Small intestine (tissue), 7 donors: ENCODE measurements around the gene FOXP3. TPM values are rescaled to one million over a fixed set of nuclear protein-coding genes. Genes with fewer than 3 reads are reported as not detected.

ENCODE experiments used
- DNase-seq, 2 donors: peaks; one replicate each; pipeline versions ENCODE4 v3.0.0 to v3.0.0-alpha.2; 2013
- FAIRE-seq: peaks from 2 replicates; lab custom pipeline; 2012; peaks lifted over from hg19 to GRCh38; lab: Jason Lieb, UNC
- H3K27ac ChIP-seq, 3 donors: one replicate each; pipeline ENCODE4 v1.5.1; 2013; ENCODE audit warnings: low read length in 2 of 3, mild to moderate bottlenecking in 2 of 3, control low read depth in 1 of 3, inconsistent platforms in 1 of 3, low read depth in 1 of 3, moderate library complexity in 1 of 3
- H3K27me3 ChIP-seq, 3 donors: one replicate each; pipeline ENCODE4 v1.6.1; 2013; ENCODE audit warnings: low read length in 3 of 3, inconsistent platforms in 1 of 3; ENCODE audit not compliant: control insufficient read depth in 3 of 3, insufficient read depth in 3 of 3
- H3K36me3 ChIP-seq, 3 donors: one replicate each; pipeline ENCODE4 v1.6.1; 2013; ENCODE audit warnings: low read length in 3 of 3, inconsistent platforms in 1 of 3, low read depth in 1 of 3, mild to moderate bottlenecking in 1 of 3, moderate library complexity in 1 of 3; ENCODE audit not compliant: control insufficient read depth in 3 of 3, insufficient read depth in 2 of 3
- H3K4me1 ChIP-seq, 3 donors: one replicate each; pipeline ENCODE4 v1.6.1; 2013; ENCODE audit warnings: low read length in 2 of 3, inconsistent platforms in 1 of 3, low read depth in 1 of 3, mild to moderate bottlenecking in 1 of 3, moderate library complexity in 1 of 3; ENCODE audit not compliant: control insufficient read depth in 3 of 3, insufficient read depth in 2 of 3
- H3K4me3 ChIP-seq, 3 donors: one replicate each; pipeline ENCODE4 v1.5.1; 2013; ENCODE audit warnings: low read length in 3 of 3, control low read depth in 1 of 3, inconsistent platforms in 1 of 3, low read depth in 1 of 3, mild to moderate bottlenecking in 1 of 3, moderate library complexity in 1 of 3
- H3K9me3 ChIP-seq, 2 donors: one replicate each; pipeline ENCODE4 v1.6.1; 2013; ENCODE audit warnings: low read depth in 1 of 2, low read length in 1 of 2; ENCODE audit not compliant: control insufficient read depth in 2 of 2, insufficient read depth in 1 of 2
- WGBS, 3 donors: extraction: QIAGEN DNeasy Blood & Tissue Kit; methylation state at CpG; one replicate each; pipeline ENCODE4 v1.1.7; 2013; 5-methylcytosine and 5-hydroxymethylcytosine counted together
- polyA plus RNA-seq, 4 donors: library from polyadenylated mRNA; stranded (reverse) in 3 of 4; unstranded in 1 of 4; fragments of 200-250 nt in 3 of 4; fragments of 120-200 nt in 1 of 4; gene quantifications; one replicate each; pipeline versions ENCODE4 v1.2.1 to v1.2.3, GENCODE V29; 2013
- donor health status: healthy with polysubstance abuse.
- donor health status: control.
- donor health status: control.
- donor health status: Bipolar disorder and iron deficiency.
- donor health status: healthy.

The FOXP3 gene
- polyA plus RNA-seq, 4 donors: 0.31 to 0.47 TPM; not detected in 2

DNA sequence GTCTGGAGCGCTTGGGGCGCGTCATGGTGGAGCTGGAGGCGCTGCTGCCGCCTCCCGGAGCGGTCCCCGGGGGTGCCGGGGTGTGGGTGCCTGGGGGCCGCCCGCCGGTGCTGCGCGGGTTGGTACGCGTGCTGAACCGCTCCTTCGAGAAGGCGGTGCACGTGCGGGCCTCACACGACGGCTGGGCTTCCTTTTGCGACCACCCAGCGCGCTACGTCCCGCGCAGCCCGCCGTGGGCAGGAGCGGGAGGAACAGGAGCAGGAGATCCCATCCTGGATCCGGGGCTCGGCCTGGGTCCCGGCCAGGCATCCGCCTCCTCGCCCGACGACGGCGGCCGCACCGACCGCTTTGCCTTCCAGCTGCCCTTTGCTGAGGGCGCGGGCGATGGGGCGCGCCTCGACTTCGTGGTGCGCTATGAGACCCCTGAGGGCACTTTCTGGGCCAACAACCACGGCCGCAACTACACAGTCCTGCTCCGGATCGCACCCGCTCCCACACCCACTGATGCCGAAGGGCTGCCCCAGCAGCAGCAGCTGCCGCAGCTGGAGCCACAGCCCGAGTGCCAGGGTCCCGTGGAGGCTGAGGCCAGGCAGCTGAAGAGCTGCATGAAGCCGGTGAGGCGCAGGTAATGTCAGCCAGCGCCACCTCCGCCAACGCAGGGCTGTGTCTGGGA, 5.9 kb upstream of the FOXP3 start:
- no peak for FAIRE-seq
- Histone ChIP-seq H3K9me3 (no peaks in the 10 kb centered on the region), H3K4me1 (peaks cover 0 to 5% (median 5%) of the 10 kb centered on the region in 3 donors), H3K4me3 (peak overlapping the region; percentile 48 to 65 (median 50)), H3K27ac (peak overlapping the region; percentile 72 to 98 (median 85)), H3K27me3 (no peaks in the 10 kb centered on the region), H3K36me3 (peaks cover 0 to 4% (median 0%) of the 10 kb centered on the region in 3 donors)
- 40 to 75% (median 50%) methylated on average over 16 to 66 of the region's 66 CpGs for WGBS, 3 donors
- DNase-seq: no peak

DNA sequence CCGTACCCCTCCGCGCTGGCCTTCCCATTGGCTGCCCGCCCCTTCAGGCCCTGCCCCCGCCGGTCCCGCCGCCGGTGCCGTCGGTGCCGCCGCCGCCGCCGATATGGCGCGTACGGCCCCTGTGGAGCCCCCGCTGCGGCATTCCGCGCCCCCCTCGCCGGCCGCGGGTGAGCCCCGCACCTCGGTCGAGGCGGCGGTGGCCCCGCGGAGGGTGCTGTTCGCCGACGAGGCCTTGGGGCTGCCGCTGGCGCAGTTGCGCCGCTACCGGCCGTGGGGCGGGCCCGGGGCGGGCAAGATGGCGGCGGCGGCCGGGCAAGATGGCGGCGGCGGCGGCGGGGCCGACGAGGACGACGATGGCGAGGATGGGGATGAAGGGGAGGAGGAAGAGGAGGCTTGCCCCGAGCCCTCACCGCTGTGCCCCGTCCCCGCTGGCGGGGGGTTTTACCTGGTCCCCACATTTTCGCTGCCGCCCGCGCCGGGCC, 5.3 kb upstream of the FOXP3 start, which contains the start of gene PPP1R3F:
Gene PPP1R3F (plus strand): TSS at position 27 of the 482 bp plus-strand sequence. CDS start 77 bp downstream, at position 104.
- no peak for DNase-seq
- FAIRE-seq: no peak
- WGBS, 3 donors: 1 to 57% (median 9%) methylated on average over 4 to 70 of the region's 70 CpGs

DNA sequence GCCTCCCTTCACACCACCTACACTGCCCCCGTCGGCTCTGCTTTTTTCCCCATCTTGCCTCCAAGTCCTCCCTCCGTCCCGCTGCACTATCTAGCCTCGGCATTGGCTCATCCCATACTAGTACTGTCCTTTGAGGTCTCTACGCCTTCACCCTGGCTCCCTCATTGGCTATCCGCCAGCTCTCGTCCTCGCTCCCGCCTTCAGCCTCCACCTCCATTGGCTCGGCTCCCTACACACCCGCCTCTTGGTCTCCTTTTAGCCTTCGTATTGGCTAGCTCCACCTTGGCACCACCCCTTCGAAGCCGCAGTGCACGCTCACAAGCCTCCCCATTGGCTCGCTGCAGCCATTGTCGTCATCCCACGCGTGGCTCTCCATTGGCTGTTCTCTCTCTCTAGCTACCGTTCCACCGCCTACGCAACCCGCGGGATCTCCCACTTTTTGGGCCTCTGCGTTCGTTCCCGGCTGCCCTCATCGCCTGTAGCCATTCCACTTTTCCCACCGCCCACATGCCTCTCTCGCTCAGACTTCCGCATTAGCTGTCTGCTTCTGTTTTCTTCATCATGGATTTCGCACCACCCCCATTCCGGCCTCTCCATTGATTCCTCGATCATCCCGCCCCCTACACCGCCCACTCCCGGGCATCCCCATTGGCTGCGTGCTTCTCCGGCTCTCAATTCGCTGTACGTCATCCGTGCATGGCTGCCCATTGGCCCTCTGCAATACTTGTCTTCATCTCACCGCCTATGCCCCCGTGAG, 4.7 kb upstream of the FOXP3 start:
- Histone ChIP-seq H3K9me3 (no peaks in the 10 kb centered on the region), H3K36me3 (peaks cover 0 to 4% (median 0%) of the 10 kb centered on the region in 3 donors), H3K27me3 (no peaks in the 10 kb centered on the region), H3K27ac (peak overlapping the region; percentile 85 to 98 (median 90)), H3K4me3 (peak overlapping the region; percentile 48 to 65 (median 63)), H3K4me1 (peaks cover 0 to 5% (median 5%) of the 10 kb centered on the region in 3 donors)
- DNase-seq (peak; percentile 95 to 97), FAIRE-seq (no peak)
- 0 to 36% (median 10%) methylated on average over 44 to 45 of the region's 45 CpGs for WGBS, 3 donors

More for the DNA sequence above, 5.3 kb upstream of the FOXP3 start, which contains the start of gene PPP1R3F:
- Histone ChIP-seq H3K27me3 (no peaks in the 10 kb centered on the region), H3K36me3 (peaks cover 0 to 4% (median 0%) of the 10 kb centered on the region in 3 donors), H3K4me1 (peaks cover 0 to 5% (median 5%) of the 10 kb centered on the region in 3 donors), H3K9me3 (no peaks in the 10 kb centered on the region), H3K4me3 (peak within 1 kb of the TSS; percentile 48 to 65 (median 63)), H3K27ac (peak within 1 kb of the TSS; percentile 85 to 98 (median 90))

DNA sequence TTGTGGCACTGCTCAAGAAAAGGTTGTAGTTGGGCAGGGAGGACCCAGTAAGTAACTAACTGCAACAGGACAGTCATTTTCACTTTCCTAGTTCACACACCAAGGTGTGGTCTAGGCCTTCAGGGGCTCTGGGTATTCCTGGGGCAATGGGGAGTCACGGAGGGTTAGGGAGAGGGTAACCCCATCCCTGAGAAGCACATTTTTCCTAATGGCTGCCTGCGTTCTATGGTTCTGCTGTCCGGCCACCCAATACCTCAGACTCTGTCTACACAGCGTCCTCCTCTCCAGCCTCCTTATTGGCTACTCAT, 4.1 kb upstream of the FOXP3 start:
- H3K27ac ChIP-seq: peak overlapping the region in 2 of 3 donors; percentile 90 to 93
- H3K27me3 ChIP-seq: no peaks in the 10 kb centered on the region
- no peak for DNase-seq
- H3K4me3 ChIP-seq: peak overlapping the region in 2 of 3 donors; percentile 7 to 63
- peaks cover 0 to 5% (median 5%) of the 10 kb centered on the region in 3 donors for H3K4me1 ChIP-seq
- no peak for FAIRE-seq
- peaks cover 0 to 4% (median 0%) of the 10 kb centered on the region in 3 donors for H3K36me3 ChIP-seq
- 0 to 36% (median 3%) methylated on average over 1 to 4 of the region's 4 CpGs for WGBS, 3 donors
- no peaks in the 10 kb centered on the region for H3K9me3 ChIP-seq

DNA sequence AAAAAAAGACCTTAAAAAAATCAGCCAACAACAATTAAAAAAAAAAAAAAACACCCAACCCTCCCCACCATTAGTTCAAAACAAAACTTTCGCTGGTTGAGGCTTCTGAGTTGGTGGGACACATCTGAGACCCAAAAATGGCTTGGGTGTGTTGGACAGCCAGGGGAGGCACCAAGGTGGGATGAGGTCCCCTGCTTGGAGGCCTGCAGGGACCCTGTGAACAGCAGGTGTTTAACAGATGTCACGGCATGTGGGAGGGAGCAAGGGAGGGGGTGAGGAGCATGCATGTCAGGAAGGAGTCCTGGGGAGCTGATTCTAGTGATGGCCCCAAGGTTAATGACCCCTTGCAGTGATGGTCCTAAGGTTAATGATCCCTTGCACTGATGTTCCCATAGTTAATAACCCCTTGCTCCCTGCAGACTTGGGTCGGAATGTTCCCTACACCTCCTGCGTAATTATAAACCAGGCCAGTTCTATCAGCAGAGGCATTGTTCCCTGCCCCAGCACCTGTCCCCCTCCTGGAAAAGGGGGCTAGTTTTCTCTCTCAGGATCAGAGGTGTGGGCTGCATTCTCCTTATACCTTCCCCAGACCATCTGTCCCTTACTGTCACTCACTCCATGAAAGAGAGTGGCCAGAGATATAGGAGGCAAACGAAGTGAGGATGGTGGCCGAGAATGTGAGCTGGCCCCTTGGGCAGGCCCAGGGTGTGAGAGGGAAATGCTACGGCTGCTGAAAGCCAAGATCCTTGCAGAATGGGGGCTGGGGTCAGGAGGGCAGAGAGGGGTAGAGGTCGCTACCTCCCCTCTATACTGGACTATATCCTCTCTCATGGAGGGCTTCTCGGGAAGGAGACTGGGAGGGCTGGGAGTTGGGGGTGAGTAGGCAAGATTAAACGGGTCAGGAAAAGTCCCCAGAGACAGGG, 2.3 kb upstream of the FOXP3 start:
- H3K27ac ChIP-seq: peak overlapping the region in 1 of 3 donors; percentile 90
- H3K9me3 ChIP-seq: no peaks in the 10 kb centered on the region
- H3K27me3 ChIP-seq: no peaks in the 10 kb centered on the region
- WGBS, 3 donors: 69 to 76% (median 75%) methylated on average over 10 of the region's 10 CpGs
- FAIRE-seq (no peak), DNase-seq (peak in 1 of 2 donors; percentile 53)
- peaks cover 0 to 5% (median 3%) of the 10 kb centered on the region in 3 donors for H3K4me1 ChIP-seq
- H3K36me3 ChIP-seq: peaks cover 0 to 4% (median 0%) of the 10 kb centered on the region in 3 donors
- no peak overlapping the region for H3K4me3 ChIP-seq

DNA sequence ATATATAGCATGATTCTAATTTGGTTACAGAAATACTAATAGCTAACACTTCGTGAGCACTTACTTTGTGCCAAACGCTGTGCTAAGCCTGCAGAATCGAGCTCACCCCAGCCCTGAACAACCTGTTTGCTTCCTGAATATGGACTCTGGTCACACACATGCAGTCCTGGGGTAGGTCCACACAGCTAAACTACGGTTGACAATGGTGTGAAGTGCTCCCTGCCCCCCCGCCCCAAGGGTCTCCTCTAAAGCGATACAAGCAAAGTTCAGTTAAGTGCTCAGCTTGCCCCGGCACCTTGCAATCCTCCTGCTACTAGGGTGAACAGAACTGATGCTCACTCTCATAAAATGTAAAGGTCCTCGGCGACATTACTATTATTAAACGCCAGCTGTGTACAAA, 879 bp downstream of the FOXP3 start:
- Histone ChIP-seq H3K9me3 (no peaks in the 10 kb centered on the region), H3K27ac (no peak overlapping the region), H3K27me3 (no peaks in the 10 kb centered on the region), H3K4me1 (no peaks in the 10 kb centered on the region), H3K4me3 (no peak overlapping the region), H3K36me3 (no peaks in the 10 kb centered on the region)
- WGBS, 3 donors: 82 to 87% (median 85%) methylated on average over 10 of the region's 10 CpGs
- FAIRE-seq: no peak
- no peak for DNase-seq

DNA sequence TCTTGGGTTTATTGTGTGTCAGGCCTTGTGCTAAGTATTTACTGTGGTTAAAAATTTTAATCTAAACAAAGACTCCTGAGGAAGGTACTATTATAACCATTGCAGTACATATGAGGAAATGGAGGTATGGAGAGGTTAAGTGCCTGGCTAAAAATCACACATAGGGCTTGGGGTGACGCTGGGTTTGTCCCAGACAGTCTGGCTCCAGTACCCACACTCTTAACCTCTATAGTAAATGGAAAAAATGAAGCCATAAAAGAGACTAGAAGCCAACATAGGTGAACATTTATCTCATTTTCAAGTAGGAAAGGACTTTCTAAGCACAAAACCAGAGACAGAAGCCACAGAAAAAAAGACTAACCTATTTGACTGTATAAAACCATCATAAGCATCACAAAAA, 1.9 kb downstream of the FOXP3 start:
- Histone ChIP-seq H3K4me1 (no peaks in the 10 kb centered on the region), H3K27me3 (no peaks in the 10 kb centered on the region), H3K9me3 (no peaks in the 10 kb centered on the region), H3K27ac (no peak overlapping the region), H3K36me3 (no peaks in the 10 kb centered on the region), H3K4me3 (no peak overlapping the region)
- 43 to 52% (median 45%) methylated on average over 1 of the region's 1 CpG for WGBS, 3 donors
- DNase-seq (no peak), FAIRE-seq (no peak)
